ENCODE results near the gene GORAB. TPM values are rescaled to one million over a fixed set of nuclear protein-coding genes. Genes with fewer than 3 reads are reported as not detected.

Gene GORAB
- total and polyA plus RNA-seq, 2 of the 13 experiments (the other 11 are each of a cell fraction or from before 2014, with no cell fraction given), result 6.6 to 9.2 TPM

GRCh38 chr1:170531758-170532657, at the start of gene GORAB (continued):
- TF ChIP-seq NFAT5 (CRISPR knock-in tag; IDR thresholded peaks at IDR 0.05) (no peak), PHB2 (IDR thresholded peaks at IDR 0.05; ENCODE audit: partially characterized antibody) (no peak), PITX1 (CRISPR knock-in tag; IDR thresholded peaks at IDR 0.05) (peak; percentile 25; the same call in 1 of the 2 replicates), MXD3 (CRISPR knock-in tag; IDR thresholded peaks at IDR 0.05) (no peak), GTF3A (CRISPR knock-in tag; conservative IDR thresholded peaks at IDR 0.05) (no peak; the same call in 1 of the 2 replicates), ZNF124 (CRISPR knock-in tag; IDR thresholded peaks at IDR 0.05) (no peak; the same call in 1 of the 2 replicates), ATF4 (CRISPR knock-in tag; IDR thresholded peaks at IDR 0.05) (peak in 1 of 2 experiments; percentile 65; a peak in 1 of 4 replicates), ZNF234 (CRISPR knock-in tag; conservative IDR thresholded peaks at IDR 0.05) (no peak), TMF1 (CRISPR knock-in tag; IDR thresholded peaks at IDR 0.05; ENCODE audit: low read depth) (peak; percentile 35; the same call in 1 of the 2 replicates), MYNN (CRISPR knock-in tag; IDR thresholded peaks at IDR 0.05; ENCODE audit: low read depth) (no peak), ATRX (CRISPR knock-in tag; IDR thresholded peaks at IDR 0.05; ENCODE audit: borderline replicate concordance) (no peak), ERF (CRISPR knock-in tag; IDR thresholded peaks at IDR 0.05) (peak; percentile 60; the same call in 1 of the 2 replicates), SNAPC2 (CRISPR knock-in tag; IDR thresholded peaks at IDR 0.05) (peak; percentile 29; the same call in 1 of the 2 replicates), MED8 (CRISPR knock-in tag; IDR thresholded peaks at IDR 0.05; ENCODE audit: insufficient replicate concordance) (no peak), MXD4 (CRISPR knock-in tag; IDR thresholded peaks at IDR 0.05) (peak; percentile 63), TIGD3 (CRISPR knock-in tag; IDR thresholded peaks at IDR 0.05; ENCODE audit: borderline replicate concordance) (no peak), ZNF207 (IDR thresholded peaks at IDR 0.05; ENCODE audit: borderline replicate concordance) (no peak), ZNF337 (CRISPR knock-in tag; IDR thresholded peaks at IDR 0.05; ENCODE audit: borderline replicate concordance, low read depth) (no peak), HDAC2 (CRISPR knock-in tag; IDR thresholded peaks at IDR 0.05) (peak; percentile 51; the same call in 1 of the 2 replicates)

Measured in HepG2 (cell line).